ENCODE data around the gene ARHGAP22.

DNA sequence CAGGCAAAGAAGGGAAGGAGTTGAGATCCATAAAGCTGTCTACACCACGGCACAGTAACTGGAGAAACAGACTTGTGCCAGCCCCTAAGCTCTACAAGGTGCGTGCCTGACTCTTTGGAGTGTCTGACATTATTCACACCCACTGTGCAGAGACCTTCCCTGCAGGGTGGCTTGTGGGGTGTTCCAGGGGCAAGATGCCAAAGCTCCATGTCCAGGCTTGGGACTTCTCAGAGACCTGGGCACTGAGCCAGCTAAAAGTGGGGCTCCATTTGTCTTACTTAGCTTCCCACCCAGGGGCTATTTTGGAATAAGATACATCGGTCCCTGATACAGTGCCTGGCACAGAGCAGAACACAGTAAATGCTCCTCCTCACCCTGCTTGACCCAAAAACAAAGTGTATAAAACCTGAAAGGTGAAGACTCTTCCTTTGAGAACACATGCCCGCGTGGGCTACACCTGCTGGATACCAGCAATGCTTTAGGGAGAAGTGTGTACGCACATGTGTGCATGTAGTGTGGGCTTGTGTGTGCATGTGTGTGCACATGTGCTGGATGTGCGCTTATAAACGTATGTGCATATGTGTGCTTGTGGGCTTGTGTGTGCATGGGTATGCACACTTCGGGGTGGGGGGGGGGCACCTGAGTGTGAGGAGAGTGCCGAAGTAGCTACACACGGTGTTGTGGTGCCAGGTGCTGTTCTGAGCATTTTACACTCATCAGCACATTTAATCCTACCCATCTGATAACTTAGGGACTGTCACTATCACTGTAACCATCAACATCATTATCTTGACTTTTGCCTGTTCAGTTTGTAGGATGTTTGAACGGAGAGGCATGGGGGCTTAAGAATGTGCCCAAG is 143.0 kb downstream of the ARHGAP22 start:
- TF ChIP-seq POLR2AphosphoS5 (IDR thresholded peaks at IDR 0.05) (no peak), POLR2A (IDR thresholded peaks at IDR 0.05) (no peak)
